GM10248 (cell line): Measurements from ENCODE around the gene BTNL8.
"Not testable (repeated sequence)": the region's sequence is repeated elsewhere in the genome, so short reads cannot be mapped to it uniquely, and the experiment has no call there.

Experiments
- CTCF ChIA-PET: fragments of 300-600 bp; sonication (Branson Sonifier 250); formaldehyde crosslinking; extraction: SDS; loops from one replicate; lab custom pipeline; 2021; ENCODE audit warnings: antibody characterized with exemption; lab: Yijun Ruan, JAX
- POLR2A ChIA-PET: fragments of 350-650 bp; sonication (Branson Sonifier 250); formaldehyde crosslinking; extraction: SDS; loops from one replicate; lab custom pipeline; 2020; ENCODE audit warnings: antibody characterized with exemption; lab: Yijun Ruan, JAX
- DNase-seq: peaks from one replicate; pipeline ENCODE4 v3.0.0; 2012; ENCODE audit errors: extremely low spot score
- CTCF ChIP-seq: IDR thresholded peaks from 2 replicates; pipeline ENCODE4 v1.5.1; 2012; ENCODE audit warnings: mild to moderate bottlenecking, low read depth; ENCODE audit errors: extremely low read depth, missing control alignments, control extremely low read depth

Gene BTNL8

DNA sequence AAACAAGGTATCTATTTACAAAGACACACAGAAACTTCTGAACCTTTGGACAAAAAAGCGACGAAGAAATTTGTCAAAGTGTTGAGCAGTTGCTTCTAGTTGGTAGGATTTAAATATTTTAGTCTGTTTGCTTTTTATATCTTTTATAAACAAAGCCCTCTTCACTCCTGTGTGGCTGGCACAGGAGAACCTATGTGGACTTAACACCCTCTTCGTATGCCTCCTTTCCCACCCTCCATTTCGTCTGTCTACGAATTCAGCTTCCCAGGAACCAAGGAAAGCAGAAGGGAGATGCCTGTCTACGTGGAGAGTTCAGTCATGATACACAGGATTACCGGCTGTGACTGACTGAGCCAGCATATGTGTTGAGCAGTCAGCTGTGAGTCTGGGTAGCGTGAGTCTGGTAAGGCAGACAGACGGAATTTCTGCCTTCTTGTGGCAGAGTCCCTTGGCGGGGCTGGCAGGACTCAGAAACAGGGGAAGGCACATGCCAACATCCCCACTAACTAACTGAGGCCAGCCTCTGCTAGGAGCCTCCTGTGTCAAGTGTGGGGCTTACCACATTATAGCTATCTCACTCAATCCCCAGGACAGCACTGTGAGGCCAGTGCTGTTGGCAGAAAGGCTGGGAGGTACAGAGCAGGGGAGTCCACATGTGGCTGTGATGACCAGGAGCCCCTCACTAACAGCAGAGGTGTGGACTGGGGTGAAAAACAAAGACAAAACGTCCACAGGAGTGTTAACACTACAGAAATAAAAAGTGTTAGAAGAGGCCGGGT is 24.0 kb upstream of the BTNL8 start:
- DNase-seq, result no peak
- no peak for TF ChIP-seq CTCF
- ChIA-PET POLR2A (no interaction called here), CTCF (no interaction called here)

GRCh38 chr5:180875860-180876426 is 23.0 kb upstream of the BTNL8 start:
- DNase-seq, result no peak
- no peak for TF ChIP-seq CTCF
- POLR2A ChIA-PET, result no interaction called here
- CTCF ChIA-PET, result no interaction called here

DNA sequence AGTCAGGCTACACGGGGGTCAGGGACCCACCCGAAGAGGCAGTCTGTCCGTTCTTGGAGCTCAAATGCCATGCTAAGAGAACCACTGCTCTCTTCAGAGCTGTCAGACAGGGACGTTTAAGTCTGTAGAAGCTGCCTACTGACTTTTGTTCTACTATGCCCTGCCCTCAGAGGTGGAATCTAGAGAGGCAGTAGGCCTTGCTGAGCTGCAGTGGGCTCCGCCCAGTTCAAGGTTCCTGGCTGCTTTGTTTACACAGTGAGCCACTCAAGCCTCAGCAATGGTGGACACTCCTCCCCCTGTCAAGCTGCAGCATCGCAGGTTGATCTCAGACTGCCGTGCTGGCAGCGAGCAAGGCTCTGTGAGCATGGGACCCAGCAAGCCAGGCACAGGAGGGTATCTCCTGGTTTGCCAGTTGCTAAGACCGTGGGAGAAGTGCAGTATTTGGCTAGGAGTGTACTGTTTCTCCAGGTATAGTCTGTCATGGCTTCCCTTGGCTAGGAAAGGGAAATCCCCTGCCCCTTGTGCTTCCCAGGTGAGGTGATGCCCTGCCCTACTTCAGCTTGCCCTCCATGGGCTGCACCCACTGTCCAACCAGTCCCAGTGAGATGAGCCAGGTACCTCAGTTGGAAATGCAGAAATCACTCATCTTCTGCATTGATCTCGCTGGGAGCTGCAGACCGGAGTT is 13.0 kb upstream of the BTNL8 start:
- CTCF ChIA-PET, result interaction anchor here (1.3 kb wide), 1 partner anchor 16 kb away, joined by 3 read pairs; no protein-coding TSS in a partner anchor
- POLR2A ChIA-PET, DNase-seq: not testable (repeated sequence)

DNA sequence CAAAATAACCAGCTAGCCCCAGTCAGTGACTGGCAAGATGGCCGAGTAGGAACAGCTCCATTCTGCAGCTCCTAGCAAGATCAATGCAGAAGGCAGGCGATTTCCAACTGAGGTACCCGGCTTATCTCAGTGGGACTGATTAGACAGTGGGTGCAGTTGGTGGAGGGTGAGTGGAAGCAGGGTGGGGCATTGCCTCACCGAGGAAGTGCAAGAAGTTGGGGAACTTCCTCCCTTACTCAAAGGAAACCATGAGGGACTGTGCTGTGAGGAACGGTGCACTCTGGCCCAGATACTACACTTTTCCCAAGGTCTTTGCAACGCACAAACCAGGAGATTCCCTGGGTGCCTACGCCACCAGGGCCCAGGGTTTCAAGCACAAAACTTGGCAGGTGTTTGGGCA is 9.6 kb upstream of the BTNL8 start:
- ChIA-PET POLR2A (no interaction called here), CTCF (no interaction called here)
- no peak for DNase-seq
- no peak for TF ChIP-seq CTCF

DNA sequence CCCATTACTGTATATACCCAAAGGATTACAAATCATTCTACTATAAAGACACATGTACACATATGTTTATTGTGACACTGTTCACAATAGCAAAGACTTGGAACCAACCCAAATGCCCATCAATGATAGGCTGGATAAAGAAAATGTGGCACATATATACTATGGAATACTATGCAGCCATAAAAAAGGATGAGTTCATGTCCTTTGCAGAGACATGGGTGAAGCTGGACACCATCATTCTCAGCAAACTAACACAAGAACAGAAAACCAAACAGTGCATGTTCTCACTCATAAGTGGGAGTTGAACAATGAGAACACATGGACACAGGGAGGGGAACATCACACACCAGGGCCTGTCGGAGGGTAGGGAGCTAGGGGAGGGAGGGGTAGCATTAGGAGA is 3.6 kb upstream of the BTNL8 start:
- CTCF ChIA-PET, POLR2A ChIA-PET, DNase-seq: not testable (repeated sequence)

GRCh38 chr5:180900178-180900577 is 1.2 kb downstream of the BTNL8 start:
- POLR2A ChIA-PET, result no interaction called here
- TF ChIP-seq CTCF, result no peak

DNA sequence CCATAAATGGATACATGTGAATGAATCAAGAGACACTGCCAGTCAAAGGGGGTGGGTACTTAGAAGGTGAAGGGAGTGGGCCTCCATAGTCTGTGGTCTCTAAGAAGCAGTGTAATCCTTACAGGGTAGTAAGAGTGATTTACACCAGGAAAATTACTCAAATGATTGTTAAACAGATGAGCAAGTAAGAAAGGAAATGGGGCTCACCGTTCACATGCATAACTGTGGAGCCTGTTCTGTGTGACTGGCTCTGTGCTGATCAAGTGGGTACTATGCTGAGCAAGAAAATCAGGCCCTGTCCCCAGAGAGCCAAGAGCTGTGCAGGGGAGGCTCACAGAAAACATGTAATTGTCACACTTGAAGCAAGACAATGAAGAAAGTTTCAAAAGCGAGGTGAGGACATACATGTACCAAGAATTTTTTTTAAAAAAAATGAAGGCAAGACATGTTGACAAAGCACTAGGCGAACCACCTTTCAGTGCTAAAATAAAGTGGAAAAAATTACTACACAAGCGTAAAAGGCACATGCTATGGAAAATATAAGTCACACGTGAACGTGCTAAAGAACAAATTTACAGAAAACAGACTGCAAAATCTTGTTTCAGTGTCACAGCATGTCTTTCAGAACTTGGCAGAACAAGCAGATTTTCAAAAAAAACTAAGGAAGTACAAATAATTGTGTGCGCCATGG is 2.5 kb downstream of the BTNL8 start:
- CTCF ChIA-PET, result no interaction called here
- DNase-seq, result no peak
- POLR2A ChIA-PET, result no interaction called here
- no peak for TF ChIP-seq CTCF

More at GRCh38 chr5:180900178-180900577, 1.2 kb downstream of the BTNL8 start:
- DNase-seq, result no peak
- CTCF ChIA-PET, result interaction anchor here (0.9 to 1.0 kb wide), 2 partner anchors 27 to 116 kb away, joined by 3 read pairs; no protein-coding TSS in a partner anchor
